ENCODE data around the gene LDB2. TPM values are rescaled to one million over a fixed set of nuclear protein-coding genes. Genes with fewer than 3 reads are reported as not detected.

LDB2 gene
- 81.2 and 83.4 TPM in 2 replicates for total RNA-seq

DNA sequence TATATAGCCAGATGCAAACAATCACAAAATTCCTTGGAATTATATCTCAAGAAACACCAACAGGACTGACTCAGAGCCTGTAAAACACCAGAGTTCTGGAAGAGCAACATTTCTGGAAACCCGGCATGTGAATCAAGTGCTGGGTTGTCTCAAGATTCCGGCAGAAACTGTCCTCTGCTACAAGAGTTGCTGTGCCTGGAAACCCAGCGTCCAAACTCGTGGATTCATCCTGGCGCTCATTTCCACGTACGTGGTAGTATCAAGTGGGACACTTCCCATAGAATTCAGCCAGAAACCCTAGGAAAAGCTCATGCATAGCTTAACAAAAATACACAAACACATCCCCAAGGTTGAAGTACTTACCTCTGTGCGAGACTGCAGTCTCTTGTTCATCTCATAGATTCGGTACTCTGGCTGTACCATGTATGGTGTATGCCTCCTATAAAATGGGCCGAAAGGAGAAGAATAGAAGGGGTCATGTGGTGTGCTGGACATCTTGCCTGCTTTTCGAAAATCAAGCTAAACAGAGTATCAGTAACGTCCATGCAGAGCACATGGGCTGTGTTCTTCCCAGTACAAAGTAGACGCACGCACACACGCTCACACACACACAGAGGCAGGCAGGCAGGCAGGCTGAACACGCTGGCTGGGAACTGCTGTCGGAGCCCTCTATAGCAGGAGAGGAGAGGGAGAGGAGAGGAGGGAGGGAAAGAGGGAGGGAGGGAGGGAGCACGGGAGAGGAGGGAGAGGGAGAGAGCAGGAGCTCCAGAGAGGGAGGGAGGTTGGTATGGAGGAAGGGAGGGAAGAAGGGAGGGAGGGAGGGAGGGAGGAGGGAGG lies at the start of gene LDB2:
TSS of gene LDB2 (minus strand) at position 655 of the 837 bp plus-strand sequence.

Data from aortic smooth muscle cell (primary cell).